ENCODE measurements around the gene SASH1.

GRCh38 chr6:148520109-148520841 is 177.6 kb downstream of the SASH1 start:
- TF ChIP-seq CTCF (IDR thresholded peaks at IDR 0.05) (no peak), POLR2A (IDR thresholded peaks at IDR 0.05) (no peak), POLR2AphosphoS5 (IDR thresholded peaks at IDR 0.05) (no peak)
